ENCODE data around the gene OR52K2.

GRCh38 chr11:4433856-4434255, 15.2 kb upstream of the OR52K2 start:
- TF ChIP-seq CTCF (IDR thresholded peaks at IDR 0.05) (no peak), POLR2AphosphoS5 (IDR thresholded peaks at IDR 0.05) (no peak), POLR2A (IDR thresholded peaks at IDR 0.05) (no peak)

All from breast epithelium (tissue), 3 donors.